Heart left ventricle (tissue), 13 donors: ENCODE measurements around the gene CACTIN.
A peak's percentile ranks its signal among the peaks of the same experiment; 100 is the strongest.

Experiments used
- CTCF ChIP-seq, 12 donors: fragments of 200-600 bp; sonication (generic) in 4 of 12; IDR thresholded peaks; one replicate each; pipeline versions ENCODE4 v1.5.0 to v1.8.0; 2018 to 2022; ENCODE audit warnings: antibody characterized with exemption in 12 of 12, mild to moderate bottlenecking in 5 of 12
- POLR2A ChIP-seq, 2 donors: fragments of 450-650 bp; IDR thresholded peaks; one replicate each; pipeline ENCODE4 v1.6.1; 2017; ENCODE audit warnings: antibody characterized with exemption in 2 of 2, mild to moderate bottlenecking in 2 of 2, moderate library complexity in 2 of 2
- donor health status: ischemic (EF 13 %, LVEDD 7.1; RV severe dilation, severe dysfunction).
- donor health status: DM: no; HTN: yes; CAD: no.
- donor health status: DM: no; HTN: no; CAD: no.
- donor health status: ischemic (EF 25% LVEDD 6.9; RV normal size, moderate dysfunction).
- donor health status: ischemic (EF 25% LVEDD 5.7; RV mildly dilated, moderate dysfunction).
- donor health status: ischemic (EF 35%, LVEDD 5.7; RV mildly dilated, moderate dysfunction).
- donor health status: nonischemic (EF 11% LVEDD 7.7; RV severe dilation, severe dysfunction).
- donor health status: DM: yes; HTN: yes; CAD: no.
- donor health status: PGD.
- donor health status: ischemic (EF 29% LVEDD 5.4; RV normal size, mild dysfunction).
- donor health status: nonischemic (EF 23%, LVEDD 6.1; RV moderate dilation, normal function).

GRCh38 chr19:3665681-3666544 lies 39.3 kb upstream of the CACTIN start:
- TF ChIP-seq CTCF (IDR thresholded peaks at IDR 0.05), result peak; percentile 82 to 98 (median 96)
- no peak for TF ChIP-seq POLR2A (IDR thresholded peaks at IDR 0.05)
